ENCODE results near the gene MRTFA.
"Not testable (repeated sequence)": the region's sequence is repeated elsewhere in the genome, so short reads cannot be mapped to it uniquely, and the experiment has no call there.

MRTFA gene

DNA sequence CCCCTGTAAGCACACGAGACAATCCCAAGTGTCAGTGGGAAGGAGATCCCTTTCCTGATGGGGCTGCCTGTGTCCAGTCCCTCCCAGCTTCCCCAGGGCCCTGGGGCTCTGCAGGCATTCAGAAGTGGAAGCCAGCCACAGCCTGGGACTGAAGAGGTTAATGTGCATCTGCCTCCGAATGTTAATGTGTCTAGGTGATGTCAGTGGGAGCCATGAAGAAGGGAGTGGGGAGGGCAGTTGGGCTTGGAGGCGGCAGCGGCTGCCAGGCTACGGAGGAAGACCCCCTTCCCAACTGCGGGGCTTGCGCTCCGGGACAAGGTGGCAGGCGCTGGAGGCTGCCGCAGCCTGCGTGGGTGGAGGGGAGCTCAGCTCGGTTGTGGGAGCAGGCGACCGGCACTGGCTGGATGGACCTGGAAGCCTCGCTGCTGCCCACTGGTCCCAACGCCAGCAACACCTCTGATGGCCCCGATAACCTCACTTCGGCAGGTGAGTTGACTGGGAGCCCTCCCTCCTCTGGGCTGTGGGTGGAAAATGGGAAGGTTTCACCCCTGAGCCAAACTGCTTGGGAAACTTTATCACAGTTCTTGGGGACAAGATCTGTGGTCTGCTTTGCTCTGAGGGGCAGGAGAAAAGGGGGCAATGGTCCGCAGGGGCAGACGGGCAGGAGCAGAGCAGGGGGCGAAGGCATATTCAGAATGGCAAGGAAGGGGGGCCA, 42.9 kb upstream of the MRTFA start, which contains the start of gene MCHR1:
TSS of gene MCHR1 (plus strand) at position 236 of the 715 bp plus-strand sequence. CDS start at position 405, 169 bp downstream.
- no peak within 1 kb of the TSS for H3K27ac ChIP-seq

DNA sequence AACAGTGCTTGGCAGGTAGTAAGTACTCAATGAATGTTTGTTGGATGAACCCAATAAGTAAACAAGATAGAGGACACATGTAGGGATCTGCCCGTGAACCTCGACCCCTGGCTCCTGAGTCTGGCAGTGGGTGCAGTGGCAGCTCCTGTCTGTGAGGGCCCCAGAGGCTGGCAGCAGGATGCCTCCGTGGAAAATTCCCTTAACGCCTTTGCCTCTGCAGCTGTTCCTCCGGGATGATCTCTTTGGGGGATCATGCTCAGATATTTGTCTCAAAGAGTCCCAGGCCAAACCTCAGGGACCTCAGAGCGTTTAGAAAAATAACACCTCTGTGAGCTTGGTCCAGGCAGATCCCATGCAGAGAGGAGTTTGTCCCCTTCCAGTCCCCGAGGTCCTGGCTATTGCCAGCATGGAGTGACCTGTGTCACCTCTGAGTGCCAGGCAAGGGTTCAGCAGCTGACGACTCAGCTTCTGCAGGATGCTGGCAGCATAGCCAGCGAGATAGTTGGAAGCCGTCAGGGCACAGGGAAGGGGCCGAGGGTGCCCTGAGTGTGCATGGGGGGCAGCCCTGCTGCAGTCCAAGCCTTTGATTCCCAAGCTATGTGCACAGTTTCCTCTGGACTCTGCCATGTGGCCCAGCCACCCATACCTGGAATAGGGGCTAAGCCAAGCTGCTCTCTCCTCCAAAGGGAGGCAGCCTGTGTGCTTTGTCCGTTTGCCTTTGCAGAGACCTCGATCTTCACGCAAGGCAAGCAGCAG, 42.2 kb upstream of the MRTFA start:
- TF ChIP-seq, protein P1, sequence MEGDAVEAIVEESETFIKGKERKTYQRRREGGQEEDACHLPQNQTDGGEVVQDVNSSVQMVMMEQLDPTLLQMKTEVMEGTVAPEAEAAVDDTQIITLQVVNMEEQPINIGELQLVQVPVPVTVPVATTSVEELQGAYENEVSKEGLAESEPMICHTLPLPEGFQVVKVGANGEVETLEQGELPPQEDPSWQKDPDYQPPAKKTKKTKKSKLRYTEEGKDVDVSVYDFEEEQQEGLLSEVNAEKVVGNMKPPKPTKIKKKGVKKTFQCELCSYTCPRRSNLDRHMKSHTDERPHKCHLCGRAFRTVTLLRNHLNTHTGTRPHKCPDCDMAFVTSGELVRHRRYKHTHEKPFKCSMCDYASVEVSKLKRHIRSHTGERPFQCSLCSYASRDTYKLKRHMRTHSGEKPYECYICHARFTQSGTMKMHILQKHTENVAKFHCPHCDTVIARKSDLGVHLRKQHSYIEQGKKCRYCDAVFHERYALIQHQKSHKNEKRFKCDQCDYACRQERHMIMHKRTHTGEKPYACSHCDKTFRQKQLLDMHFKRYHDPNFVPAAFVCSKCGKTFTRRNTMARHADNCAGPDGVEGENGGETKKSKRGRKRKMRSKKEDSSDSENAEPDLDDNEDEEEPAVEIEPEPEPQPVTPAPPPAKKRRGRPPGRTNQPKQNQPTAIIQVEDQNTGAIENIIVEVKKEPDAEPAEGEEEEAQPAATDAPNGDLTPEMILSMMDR (conservative IDR thresholded peaks at IDR 0.05): no peak
- no peak for TF ChIP-seq ZFX (IDR thresholded peaks at IDR 0.05)

More for the DNA sequence above, 42.9 kb upstream of the MRTFA start, which contains the start of gene MCHR1:
- TF ChIP-seq, protein P1 (conservative IDR thresholded peaks at IDR 0.05): no peak
- no peak for TF ChIP-seq ZFX (IDR thresholded peaks at IDR 0.05)

DNA sequence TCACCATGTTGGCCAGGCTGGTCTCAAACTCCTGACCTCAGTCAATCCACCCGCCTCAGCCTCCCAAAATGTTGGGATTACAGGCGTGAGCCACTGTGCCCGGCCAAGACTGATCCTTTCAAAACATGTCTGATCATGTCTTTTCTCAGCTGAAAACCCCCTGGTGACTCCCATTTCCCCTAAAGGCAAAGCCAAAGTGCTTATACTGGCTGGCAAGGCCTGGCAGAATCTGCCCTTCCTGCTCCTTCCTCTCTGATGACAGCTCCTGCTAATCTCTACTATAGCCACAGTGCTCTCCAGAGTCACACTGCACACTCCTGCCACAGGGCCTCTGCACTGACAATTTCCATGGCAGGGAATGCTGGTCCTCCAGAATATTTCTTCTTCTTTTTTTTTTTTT, 40.1 kb upstream of the MRTFA start:
- TF ChIP-seq ZFX (IDR thresholded peaks at IDR 0.05): no peak
- TF ChIP-seq, protein P1 (conservative IDR thresholded peaks at IDR 0.05): no peak
- no peak overlapping the region for H3K27ac ChIP-seq

More for the DNA sequence above, 42.2 kb upstream of the MRTFA start:
- H3K27ac ChIP-seq: no peak overlapping the region

DNA sequence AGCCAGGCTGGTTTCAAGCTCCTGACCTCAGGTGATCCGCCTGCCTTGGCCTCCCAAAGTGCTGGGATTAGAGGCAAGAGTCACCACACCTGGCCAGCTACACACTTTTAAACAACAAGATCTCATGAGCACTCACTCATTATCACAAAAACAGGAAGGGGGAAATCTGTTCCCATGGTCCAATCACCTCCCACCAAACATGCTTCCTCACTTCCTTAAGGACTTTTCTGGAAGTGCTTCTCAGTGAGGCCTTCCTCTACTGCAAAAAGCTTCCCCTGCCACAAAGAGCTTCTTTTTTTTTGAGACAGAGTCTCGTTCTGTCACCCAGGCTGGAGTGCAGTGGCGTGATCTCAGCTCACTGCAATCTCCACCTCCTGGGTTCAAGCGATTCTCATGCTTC, 39.6 kb upstream of the MRTFA start:
- H3K27ac ChIP-seq: not testable (repeated sequence)

DNA sequence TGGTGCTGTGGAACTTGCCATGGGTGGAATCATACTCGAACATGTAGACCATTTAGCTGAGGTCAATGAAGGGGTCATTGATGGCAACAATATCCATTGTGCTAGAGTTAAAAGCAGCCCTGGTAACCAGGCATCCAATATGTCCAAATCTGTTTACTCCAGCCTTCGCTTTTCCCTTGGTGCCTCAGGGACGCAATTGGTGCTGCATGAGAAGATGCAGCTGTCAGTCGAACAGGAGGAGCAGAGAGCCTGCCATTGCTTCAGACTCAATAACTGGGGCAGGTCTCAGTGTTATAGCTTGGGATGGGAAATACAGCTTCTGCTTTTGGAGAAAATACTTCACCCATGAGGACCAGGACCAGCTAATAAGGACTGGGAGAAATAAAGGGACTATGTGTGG, 37.8 kb upstream of the MRTFA start:
- no peak for TF ChIP-seq ZFX (IDR thresholded peaks at IDR 0.05)
- TF ChIP-seq, protein P1 (conservative IDR thresholded peaks at IDR 0.05): no peak
- no peak overlapping the region for H3K27ac ChIP-seq

DNA sequence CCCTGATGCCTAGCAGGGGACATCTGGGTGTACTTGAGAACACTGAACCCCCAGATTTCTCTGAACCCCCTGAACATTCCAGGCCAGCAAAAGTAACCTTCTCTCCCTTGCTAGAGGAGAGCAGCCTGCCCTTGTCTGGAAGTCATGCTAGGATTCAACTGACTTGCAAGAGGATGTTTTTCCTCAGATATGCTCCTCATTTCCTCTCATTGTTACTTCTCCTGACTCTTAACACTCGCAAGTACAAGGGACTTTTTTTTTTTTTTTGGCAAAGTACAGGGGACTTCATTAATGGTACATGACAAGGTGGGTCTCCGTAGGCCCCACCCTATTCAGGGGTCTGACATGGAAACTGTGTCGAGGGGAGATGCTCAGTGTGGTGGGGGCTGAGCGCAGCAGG, 36.5 kb upstream of the MRTFA start:
- H3K27ac ChIP-seq: no peak overlapping the region
- TF ChIP-seq ZFX (IDR thresholded peaks at IDR 0.05): no peak
- TF ChIP-seq, protein P1 (conservative IDR thresholded peaks at IDR 0.05): no peak

DNA sequence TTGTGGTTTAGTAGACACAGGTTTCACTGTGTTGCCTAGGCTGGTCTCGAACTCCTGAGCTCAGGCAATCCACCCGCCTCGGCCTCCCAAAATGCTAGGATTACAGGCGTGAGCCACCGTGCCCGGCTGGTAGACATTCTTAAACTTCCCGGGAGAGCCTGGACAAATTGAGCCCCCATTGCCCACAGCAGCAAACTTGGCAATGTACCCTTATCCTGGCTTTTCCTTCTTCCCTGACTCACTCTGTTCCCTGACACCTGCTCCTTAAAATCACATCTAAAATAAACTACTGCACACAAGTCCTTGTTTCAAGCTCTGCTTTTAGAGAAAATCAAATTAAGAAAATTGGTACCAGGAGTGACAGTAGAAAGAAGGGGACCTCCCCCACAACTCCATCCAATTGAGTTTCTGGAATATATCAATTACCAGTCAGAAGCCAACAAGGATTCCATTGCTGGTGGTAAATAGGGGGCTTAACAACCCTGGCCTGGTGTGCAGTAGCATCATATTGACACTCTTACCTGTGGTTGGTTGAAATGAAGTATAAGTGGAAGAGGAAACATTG, 35.4 kb upstream of the MRTFA start:
- no peak overlapping the region for H3K27ac ChIP-seq
- TF ChIP-seq ZFX (IDR thresholded peaks at IDR 0.05): no peak
- TF ChIP-seq, protein P1 (conservative IDR thresholded peaks at IDR 0.05): no peak
